HG02870 (cell line): ENCODE results near the gene RARG.

Experiments used
- ATAC-seq: cut with Tn5 transposase; IDR thresholded peaks from one replicate; pipeline ENCODE4 v1.9.1; 2021; ENCODE audit warnings: mild to moderate bottlenecking, moderate library complexity; ENCODE audit not compliant: unreplicated experiment

Gene RARG

DNA sequence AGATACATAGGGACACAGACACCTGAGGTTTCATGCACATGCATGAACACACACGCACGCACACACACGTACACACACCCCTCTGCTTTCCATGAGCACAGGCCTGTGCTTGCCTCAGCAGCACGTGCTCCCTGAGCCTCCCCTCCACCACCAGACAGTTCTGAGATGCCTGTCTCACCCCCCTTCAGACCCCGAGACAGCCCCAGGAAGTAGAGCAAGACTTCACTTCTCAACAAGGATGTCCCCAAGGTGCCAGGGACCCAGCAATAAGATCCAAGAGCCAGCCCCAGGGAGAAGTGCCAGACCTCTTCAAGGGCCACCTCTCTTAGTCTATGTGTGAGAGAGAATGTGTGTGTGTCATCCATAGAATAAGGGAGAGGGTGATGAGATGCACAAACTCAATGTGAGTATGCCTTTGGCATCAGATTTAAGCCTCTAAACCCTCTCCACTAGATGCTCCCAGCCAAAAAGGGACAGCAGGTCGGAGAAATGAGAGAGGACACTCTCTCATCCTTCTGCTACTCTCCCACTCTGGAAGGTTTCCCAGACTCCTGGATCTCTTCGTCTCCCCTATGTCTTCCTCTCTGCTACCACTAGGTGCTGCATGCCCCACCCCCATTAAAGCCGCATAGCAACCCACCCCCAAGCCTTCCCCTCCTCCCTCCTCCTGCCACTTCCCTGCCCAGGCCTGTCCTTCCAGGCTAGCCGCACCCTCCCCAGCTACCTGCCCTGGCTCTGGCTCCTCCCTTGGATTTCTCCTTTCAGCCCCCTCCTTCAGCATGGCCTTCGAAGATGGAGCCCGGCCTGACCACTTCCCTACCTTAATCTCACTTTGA is 7.7 kb downstream of the RARG start:
- no peak for ATAC-seq

DNA sequence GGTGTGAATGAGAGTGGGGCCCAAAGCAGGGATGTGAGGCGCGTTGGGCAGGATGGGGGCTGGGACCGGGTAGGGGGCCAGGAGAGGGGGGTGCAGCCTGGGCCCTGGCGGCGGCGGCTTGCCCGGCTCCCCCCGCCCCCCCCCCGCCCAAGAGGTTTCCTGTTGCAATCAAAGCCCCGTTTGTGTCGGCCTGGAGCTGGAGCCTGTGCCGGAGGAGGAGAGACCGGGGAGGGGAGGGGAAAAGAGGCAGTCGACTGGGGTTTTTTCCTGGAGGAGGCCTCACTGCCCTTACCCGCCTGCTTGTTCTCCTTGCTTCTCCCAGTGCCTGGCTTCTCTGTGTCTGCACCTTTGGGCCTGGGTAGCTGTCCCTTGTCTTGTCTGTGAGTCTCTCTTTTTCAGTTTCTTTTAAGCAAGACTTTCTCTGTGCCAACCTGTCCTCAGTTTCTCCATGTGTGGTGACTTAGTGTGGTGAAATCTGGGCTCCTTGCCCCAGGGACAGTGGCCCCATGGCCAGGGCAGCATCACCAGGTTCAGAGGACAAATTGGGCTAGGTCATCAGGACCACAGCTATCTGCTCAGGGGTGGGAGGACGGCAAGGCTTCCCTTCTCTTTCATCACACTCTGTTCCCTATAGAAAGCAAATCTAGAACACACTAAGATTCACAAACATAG is 8.5 kb downstream of the RARG start:
- ATAC-seq, result no peak

DNA sequence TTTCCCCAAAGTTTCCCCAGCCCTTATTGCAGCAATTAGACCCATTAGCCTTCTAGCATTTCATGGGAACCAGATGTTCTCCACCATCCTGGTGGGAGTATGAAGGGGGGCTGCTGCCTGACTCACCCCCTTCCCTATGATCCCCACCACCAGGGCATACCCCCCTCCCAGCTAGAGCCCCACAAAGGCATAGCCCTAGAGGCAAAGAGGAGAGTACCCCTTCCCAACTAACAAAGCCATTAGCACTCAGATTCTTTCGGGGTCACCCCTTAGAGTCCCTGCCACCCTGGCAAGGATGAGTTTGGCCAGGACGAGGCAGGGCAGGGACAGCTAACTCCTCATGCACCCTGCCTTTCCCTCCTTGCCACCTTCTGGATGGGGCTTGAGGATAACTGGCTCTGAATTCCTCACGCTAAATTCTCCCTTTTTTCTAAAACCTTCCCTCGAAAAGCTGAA is 9.2 kb downstream of the RARG start:
- ATAC-seq, result no peak

DNA sequence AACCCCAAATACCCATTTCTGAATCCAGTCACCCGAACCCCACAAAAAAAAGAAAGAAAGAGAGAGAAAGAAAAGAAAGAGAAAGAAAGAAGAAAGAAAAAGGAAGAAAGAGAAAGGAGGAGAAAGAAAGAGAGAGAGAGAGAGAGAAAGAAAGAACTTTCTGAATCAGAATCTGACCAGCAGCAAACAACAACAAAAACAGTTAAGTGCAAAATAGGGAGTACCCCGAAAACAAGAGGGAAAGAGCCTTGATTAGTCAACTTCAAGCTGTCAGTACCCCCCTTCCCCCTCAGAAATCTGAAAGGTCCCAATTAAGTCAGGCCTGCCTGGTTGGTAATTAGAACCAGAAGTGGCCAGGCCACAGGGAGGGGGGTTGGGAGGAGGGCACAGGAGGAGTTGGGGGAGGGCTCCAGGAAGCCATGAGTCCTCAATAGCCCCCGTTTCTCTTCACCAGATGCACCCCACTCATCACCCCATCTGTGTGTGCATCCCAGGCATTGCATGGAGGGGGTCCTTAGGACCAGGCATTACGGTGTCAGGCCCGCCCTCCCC is 9.8 kb downstream of the RARG start:
- ATAC-seq, result no peak

DNA sequence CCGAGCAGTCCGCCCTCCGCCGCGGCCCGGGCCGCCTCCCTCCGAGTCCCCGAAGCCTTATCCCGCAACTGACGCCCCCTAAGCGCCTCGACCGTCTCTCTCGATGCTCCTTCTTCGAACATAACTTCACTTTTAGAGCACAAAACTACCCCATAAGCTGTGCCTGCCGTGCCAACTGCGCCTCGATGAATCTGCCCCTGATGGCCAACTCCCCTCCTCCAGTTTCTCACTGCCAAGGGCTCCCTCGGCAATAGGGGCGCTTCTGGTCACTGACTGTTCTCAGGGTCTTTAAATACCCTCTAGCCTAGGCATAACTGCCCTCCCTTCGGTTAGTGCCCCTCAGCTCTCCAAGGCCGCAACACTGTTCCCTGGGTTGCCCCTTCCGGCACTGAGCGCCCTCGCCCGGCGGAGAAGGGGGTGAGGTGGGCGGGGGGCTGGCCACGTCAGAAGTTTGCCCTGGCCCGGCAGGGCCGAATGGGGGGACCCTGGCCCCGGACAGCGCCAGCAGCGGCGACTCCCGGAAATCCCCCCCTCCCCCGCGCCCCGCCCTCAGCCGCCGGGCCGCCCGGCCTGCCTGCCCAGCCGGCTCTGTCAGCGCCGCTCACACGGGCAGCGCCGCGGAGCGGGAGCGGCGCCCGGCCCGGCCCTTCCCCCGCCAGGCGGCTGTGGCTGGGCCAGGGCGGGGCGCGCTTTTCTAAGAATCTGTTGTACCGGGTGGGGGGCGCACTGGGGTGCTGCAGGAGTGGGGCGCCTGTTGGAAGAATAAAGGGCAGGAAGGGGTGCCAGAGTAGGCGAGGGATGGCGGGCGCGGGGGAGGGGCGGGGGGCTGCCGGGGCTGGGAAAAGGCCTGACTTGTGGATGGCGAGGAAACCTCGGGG is 10.6 kb downstream of the RARG start:
- no peak for ATAC-seq

DNA sequence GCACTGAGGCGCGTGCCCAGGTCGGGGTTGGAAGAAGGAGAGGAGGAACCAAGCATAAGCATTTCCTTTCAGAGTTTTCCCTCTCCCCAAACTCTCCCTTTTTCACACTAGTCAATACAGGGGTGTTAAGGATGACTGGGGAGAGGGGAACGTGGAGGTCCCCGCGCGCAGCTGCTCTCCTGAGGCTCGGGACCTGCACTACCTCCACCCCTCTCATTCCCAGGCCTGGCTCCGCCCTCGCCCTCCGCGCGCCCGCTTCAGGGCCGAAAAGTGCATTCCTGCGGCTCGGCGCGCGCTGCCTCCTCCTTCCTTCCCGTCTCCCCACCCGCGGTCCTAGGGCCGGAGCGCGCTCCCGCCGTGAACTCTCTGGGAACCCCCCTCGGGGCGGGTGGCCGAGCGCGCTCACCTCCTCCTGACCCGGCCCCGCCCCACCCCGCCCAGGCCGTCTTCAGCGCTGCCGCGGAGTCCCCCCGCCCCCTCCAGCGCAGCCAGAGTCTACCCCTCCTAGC is 11.3 kb downstream of the RARG start:
- peak; percentile 40 for ATAC-seq

DNA sequence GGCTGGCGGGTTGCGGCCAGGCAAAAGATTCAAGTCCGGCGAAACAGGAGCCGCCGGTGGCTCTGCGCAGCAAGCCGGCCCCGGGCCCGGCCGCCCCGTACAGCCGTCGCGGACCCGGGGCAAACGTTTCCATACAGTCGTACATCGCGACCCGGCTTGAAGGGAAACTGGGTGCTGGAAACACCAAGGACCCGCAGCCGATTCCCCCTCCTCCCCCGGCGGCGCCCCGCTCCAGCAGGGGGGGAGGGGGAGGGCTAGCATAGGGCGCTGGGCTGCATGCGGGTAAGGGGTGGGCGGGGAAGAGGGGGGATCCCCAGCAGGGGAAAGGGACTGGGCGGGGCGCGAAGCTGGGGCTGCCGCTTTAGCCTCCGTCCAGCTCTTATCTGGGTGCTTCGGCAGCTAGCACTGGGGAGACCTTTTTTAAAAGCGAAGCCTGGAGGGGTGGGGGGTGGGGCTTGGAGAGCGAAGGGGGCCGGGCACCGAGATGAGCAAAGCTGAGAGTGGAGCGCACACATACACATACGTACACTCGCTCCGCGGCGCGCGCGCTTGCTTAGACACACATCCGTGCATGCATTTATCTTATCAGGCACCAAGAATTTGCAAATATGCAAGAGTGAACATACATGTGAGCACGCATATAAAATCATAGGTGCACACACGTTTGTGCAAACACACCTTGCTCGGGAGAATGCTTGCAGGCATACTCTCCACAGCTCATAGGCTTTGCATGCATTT is 11.9 kb downstream of the RARG start:
- peak; percentile 30 for ATAC-seq

DNA sequence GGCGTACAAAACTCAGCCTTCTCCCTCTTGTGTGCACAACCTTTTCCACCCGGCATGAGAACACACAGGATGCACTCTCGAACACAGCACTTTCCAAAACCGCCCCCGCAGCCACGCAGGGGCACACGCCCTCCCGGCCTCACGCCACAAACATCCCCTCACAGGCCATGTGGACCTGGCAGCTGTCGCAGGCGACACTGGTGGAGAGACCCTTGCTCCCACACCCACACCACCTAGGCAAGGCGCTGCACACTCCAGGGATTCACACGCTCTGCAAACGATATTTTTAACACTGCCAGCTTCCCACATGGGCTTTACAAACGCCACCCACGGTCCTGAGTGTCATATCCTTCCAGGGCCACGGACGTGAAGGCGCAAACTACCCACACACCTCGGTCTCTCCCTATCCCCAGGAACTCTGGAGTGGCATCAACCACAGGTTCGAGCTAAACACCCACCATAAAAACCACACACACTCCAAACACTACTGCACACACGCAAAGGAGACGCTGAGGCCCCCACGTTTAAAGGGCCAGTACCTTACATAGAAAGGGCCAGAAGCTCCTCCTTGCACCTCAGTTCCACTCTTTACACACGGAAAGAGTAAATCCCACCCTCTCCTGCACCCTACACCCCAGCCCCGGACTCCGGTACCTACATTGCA is 12.6 kb downstream of the RARG start:
- peak; percentile 22 for ATAC-seq

DNA sequence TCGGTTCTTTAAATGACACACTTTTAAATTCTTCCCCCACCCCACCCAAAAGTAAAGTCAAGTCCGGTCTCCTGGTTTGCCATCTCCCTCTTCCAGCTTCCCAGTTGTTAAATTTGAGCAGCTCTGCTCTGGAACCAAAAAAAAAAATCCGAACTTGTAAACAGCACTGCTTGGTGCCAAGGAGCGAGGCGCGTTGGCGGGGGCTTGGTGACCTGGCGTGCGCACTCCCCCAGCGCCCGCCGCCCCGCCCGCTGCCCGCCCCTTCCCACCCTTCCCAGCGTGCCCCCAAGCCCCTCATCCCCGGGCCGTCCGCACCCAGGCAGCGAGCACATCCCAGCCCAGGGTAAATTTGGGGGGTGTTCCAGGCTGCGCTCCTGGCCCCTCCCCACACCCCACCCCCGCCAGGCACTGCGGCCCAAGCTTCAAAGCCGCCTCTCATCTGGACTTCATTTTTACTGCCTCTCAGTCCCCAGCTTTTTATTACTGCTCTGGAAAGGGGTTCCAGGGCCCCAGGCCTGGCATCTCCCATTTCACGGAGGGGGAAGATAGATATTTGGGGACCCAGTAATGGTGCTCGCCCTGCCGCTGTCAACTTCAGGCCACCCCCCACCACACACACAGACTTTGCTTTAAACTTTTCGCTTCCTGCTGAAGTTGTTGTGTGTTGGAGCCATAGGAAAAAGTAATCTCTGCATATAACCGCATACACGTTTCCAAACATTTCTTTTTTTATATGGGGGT is 13.3 kb downstream of the RARG start:
- no peak for ATAC-seq

DNA sequence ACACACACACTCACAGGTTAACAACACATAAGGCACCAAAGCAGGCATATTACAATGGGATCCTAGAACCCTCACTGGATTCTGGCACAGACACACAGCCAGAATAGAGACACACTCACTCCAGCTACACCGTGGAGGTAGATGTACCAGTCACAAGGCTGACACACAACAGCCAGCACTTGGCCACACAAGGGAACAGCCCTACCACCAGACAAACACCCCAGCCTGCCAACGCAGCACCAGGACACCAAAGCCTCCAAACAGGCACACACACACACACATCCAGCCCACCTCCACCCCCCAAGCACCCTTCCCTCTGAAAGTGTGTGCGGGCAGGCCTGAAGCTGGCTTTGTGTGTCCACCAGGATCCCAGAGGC is 14.1 kb downstream of the RARG start:
- no peak for ATAC-seq

DNA sequence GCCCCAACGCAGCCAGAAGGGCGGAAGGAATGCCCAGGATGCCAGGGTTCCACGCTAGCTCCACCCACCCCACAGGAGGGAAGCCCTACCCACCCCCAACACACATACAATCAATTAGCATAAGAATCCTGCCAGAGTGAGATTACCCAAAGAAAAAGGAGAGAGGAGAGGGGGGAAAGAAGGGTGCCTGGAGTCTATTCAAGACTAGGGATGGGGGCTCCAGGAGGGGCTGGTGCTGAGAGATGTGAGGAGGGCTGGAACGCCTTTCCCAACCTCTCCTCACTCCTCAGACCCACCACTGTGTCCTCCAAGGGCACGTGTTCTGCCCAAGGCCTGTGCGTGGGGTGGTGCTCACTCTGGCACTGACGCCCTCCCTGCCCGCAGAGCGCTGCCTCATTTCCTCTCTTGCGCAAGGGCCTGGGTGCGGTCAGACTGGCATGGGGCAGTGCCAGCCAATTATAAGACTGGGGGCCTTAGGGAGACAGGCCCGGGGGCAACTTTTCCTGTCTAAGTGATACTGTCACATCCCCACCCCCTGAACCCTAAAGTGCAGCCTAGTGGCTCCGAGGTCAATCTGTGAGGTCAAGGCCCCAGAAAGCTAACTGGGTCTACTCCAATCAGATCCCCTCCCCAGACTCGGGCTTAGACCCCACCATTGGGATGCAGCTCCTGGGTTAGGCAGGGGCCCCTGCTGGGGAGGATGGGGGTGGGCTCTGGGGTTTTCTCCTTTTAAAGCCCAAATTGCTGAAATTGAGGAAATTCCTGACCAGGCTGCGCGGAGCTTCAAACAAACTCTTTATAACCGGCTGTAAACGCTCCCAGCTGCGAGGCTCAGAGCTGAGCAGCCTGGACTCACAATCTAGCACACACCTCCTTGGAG is 14.7 kb downstream of the RARG start:
- ATAC-seq, result no peak

DNA sequence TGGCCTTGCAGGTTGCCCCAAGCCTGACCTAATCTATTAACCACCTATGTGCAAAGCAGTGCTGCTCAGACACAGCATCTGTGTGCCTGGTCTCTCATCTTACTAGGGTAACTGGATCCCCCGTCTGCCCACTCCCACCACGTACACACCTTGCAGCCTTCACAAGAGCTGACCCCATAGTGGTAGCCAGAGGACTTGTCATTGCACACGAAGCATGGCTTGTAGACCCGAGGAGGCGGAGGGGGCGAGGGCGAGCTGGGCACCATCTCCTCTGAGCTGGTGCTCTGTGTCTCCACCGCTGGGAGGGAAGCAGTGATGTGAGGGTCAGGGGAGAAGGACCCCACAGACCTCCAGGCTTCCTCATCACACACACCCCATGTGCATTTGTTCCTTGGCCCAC is 16.5 kb downstream of the RARG start:
- ATAC-seq, result no peak

DNA sequence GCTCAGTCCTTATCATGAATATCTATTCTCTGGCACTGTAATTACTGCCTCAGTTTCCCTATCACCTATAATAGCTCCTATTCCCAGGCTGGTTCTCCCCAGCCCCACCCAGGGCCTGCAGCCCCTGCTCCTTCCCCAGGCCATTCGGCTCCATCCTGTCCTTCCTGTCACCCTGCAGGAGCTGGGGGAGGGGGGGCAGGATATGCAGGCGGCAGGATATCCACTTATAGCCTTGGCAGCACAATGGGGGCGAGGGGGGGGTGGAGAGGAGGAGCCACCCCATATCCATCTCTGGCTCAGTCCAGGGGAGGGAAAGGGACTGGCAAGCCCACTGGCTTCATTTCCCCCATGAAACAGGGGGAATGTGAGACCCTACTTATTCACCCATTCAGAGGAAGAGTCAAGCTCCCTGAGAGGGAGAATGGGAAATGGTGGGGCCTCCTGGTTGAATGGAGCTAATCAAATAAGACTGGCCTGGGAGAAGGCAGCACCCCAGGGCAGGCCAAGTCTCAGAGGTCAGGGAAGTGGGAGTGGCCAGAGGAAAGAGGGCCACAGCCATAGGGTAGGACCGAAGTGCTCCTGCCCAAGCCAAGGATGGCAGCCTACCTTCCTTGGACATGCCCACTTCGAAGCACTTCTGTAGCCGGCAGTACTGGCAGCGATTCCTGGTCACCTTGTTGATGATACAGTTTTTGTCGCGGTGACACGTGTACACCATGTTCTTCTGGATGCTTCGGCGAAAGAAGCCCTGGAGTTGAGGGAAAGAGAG is 17.1 kb downstream of the RARG start:
- no peak for ATAC-seq

DNA sequence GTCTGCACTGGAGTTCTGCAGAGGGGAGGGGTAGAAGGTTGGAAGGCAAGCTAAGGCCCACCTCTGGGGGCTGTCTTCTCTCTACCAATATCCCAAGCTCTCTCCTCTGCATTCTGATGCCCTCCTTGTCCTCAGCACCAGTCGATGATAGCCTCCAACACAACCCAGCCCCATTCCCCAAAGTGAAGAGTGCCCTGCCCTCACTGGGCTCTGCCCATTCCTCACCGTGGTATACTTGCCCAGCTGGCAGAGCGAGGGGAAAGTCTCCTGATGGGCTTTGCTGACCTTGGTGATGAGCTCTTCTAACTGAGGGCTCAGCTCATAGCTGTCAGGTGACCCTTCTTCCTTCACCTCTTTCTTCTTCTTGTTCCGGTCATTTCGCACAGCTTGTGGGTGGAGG is 17.8 kb downstream of the RARG start:
- no peak for ATAC-seq

DNA sequence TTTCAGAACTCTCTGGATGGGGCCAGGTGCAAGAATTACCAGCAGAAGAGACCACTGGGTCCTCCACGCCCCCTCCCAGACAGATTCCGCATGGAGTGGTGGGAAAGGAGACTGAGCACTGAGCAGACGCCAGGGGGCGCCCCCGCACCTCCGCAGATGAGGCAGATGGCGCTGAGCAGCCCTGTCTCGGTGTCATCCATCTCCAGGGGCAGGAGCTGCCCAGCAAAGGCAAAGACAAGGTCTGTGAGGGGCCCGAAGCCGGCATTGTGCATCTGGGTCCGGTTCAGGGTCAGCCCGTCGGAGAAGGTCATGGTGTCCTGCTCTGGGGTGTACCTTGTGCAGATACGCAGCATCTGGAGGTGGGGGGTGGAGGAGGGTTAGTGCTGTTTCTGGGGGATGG is 18.7 kb downstream of the RARG start:
- ATAC-seq, result peak; percentile 41

DNA sequence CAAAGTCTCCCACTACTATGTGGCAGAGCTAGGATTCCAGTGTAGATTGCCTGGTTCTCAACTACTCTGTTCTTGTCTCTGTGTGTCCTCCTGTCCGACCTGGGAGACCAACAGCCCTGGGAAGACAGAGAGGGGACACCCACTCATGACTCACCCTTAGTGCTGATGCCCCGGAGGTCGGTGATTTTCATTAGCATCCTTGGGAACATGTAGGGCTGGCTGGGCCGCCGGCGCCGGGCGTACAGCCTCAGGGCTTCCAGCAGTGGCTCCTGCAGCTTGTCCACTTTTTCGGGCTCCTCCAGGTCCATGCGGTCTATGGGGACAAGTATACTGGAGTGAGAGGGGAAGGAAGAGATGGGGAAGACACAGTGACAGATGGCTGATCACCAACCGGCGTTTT is 19.1 kb downstream of the RARG start:
- ATAC-seq, result no peak
